SK-N-SH (cell line): Measurements from ENCODE around the gene KIAA2012. TPM values are rescaled to one million over a fixed set of nuclear protein-coding genes. Genes with fewer than 3 reads are reported as not detected.
A peak's percentile ranks its signal among the peaks of the same experiment; 100 is the strongest.

ENCODE experiments used
- CTCF ChIA-PET: fragments of 300-600, 350-600 bp; formaldehyde crosslinking; extraction: SDS; loops from one replicate; lab custom pipeline; 2021; lab: Yijun Ruan, JAX
- POLR2A ChIA-PET: fragments of 350-600 bp; sonication (Branson Sonifier 250); formaldehyde crosslinking; extraction: SDS; loops from one replicate; lab custom pipeline; 2020; ENCODE audit warnings: antibody characterized with exemption, inconsistent platforms; lab: Yijun Ruan, JAX
- DNase-seq: peaks from one replicate; pipeline ENCODE4 v3.0.0; 2012
- H2AFZ ChIP-seq: fragments of 200-600 bp; sonication (generic); 2 replicates; pipeline ENCODE4 v1.8.1; 2016; ENCODE audit warnings: antibody characterized with exemption, mild to moderate bottlenecking, low read depth
- H3F3A ChIP-seq: fragments of 200-600 bp; sonication (generic); replicated peaks from 2 replicates; pipeline ENCODE3; 2016; ENCODE audit warnings: antibody characterized with exemption, mild to moderate bottlenecking; ENCODE audit not compliant: insufficient read depth
- H3K27ac ChIP-seq, 2 experiments: fragments of 200-500 bp in 1 of 2; fragments of 200-600 bp in 1 of 2; sonication (Bioruptor generic) in 1 of 2; sonication (generic), shearing (Covaris generic) in 1 of 2; 2 replicates each; pipeline versions ENCODE4 v1.5.1 to v1.6.1; 2014 to 2016; ENCODE audit warnings: low read depth in 2 of 2, inconsistent platforms in 1 of 2, low read length in 1 of 2, mild to moderate bottlenecking in 1 of 2, mixed read lengths in 1 of 2
- H3K27me3 ChIP-seq: fragments of 200-600 bp; sonication (generic), shearing (Covaris generic); 2 replicates; pipeline ENCODE4 v1.6.1; 2016; ENCODE audit warnings: mixed run types; ENCODE audit not compliant: insufficient read depth
- H3K36me3 ChIP-seq, 2 experiments: fragments of 200-500 bp in 1 of 2; fragments of 200-600 bp in 1 of 2; sonication (Bioruptor generic) in 1 of 2; sonication (generic) in 1 of 2; replicated peaks in 1 of 2; 2 replicates each; pipeline versions ENCODE3 to v1.5.1; 2014 to 2016; ENCODE audit warnings: low read length in 1 of 2, mild to moderate bottlenecking in 1 of 2; ENCODE audit not compliant: insufficient read depth in 2 of 2, control insufficient read depth in 1 of 2
- H3K4me1 ChIP-seq, 2 experiments: fragments of 200-500 bp in 1 of 2; fragments of 200-600 bp in 1 of 2; sonication (Bioruptor generic) in 1 of 2; sonication (generic), shearing (Covaris generic) in 1 of 2; 2 replicates each; pipeline versions ENCODE4 v1.5.1 to v1.6.1; 2014 to 2016; ENCODE audit warnings: low read depth in 1 of 2, low read length in 1 of 2, mixed run types in 1 of 2; ENCODE audit not compliant: insufficient read depth in 2 of 2, control insufficient read depth in 1 of 2
- H3K4me2 ChIP-seq: fragments of 200-600 bp; sonication (generic), shearing (Covaris generic); 2 replicates; pipeline ENCODE4 v1.6.1; 2017; ENCODE audit warnings: mixed run types
- H3K4me3 ChIP-seq, 2 experiments: fragments of 200-500 bp in 1 of 2; fragments of 200-600 bp in 1 of 2; sonication (Bioruptor generic) in 1 of 2; sonication (generic), shearing (Covaris generic) in 1 of 2; 2 replicates each; pipeline versions ENCODE4 v1.5.1 to v1.8.1; 2014 to 2016; ENCODE audit warnings: low read depth in 2 of 2, inconsistent platforms in 1 of 2, low read length in 1 of 2, mild to moderate bottlenecking in 1 of 2, mixed read lengths in 1 of 2, moderate library complexity in 1 of 2
- H3K79me2 ChIP-seq: fragments of 200-600 bp; sonication (generic); 2 replicates; pipeline ENCODE4 v1.8.1; 2017; ENCODE audit warnings: mild to moderate bottlenecking; ENCODE audit not compliant: insufficient read depth
- H3K9ac ChIP-seq: fragments of 200-600 bp; sonication (generic); 2 replicates; pipeline ENCODE4 v1.6.1; 2017; ENCODE audit warnings: mixed run types
- H3K9me2 ChIP-seq: fragments of 200-600 bp; sonication (generic); 2 replicates; pipeline ENCODE4 v1.6.1; 2017; ENCODE audit warnings: mixed run types
- H3K9me3 ChIP-seq: fragments of 200-600 bp; sonication (generic); 2 replicates; pipeline ENCODE4 v1.6.1; 2017; ENCODE audit warnings: mixed run types, mild to moderate bottlenecking, moderate library complexity
- H4K20me1 ChIP-seq: fragments of 200-600 bp; sonication (generic); 2 replicates; pipeline ENCODE4 v1.6.1; 2017; ENCODE audit warnings: mild to moderate bottlenecking, mixed run types; ENCODE audit not compliant: insufficient read depth
- CHD2 ChIP-seq: fragments of 150-350 bp; IDR thresholded peaks from 2 replicates; pipeline ENCODE4 v1.6.1; 2018; ENCODE audit warnings: low read length; ENCODE audit not compliant: partially characterized antibody
- ELF1 ChIP-seq: IDR thresholded peaks from 2 replicates; pipeline ENCODE4 v1.4.0; 2012
- EP300 ChIP-seq, 2 experiments: IDR thresholded peaks; 2 replicates each; pipeline versions ENCODE4 v1.4.0 to v1.6.1; 2012; ENCODE audit warnings: borderline replicate concordance in 1 of 2, low read depth in 1 of 2, low read length in 1 of 2
- EZH2phosphoT487 ChIP-seq: fragments of 200-600 bp; sonication (generic); IDR thresholded peaks from 2 replicates; pipeline ENCODE4 v1.6.1; 2017; ENCODE audit warnings: low read depth, mixed run types, mild to moderate bottlenecking, antibody characterized with exemption, moderate library complexity, borderline replicate concordance
- FOSL2 ChIP-seq: IDR thresholded peaks from 2 replicates; pipeline ENCODE4 v1.4.0; 2012; ENCODE audit warnings: low read depth, mild to moderate bottlenecking, moderate library complexity, borderline replicate concordance
- FOXJ3 ChIP-seq: sonication (generic); formaldehyde crosslinking; IDR thresholded peaks from 2 replicates; pipeline ENCODE4 v1.5.1; 2020; ENCODE audit warnings: mild to moderate bottlenecking, missing genetic modification reagents
- FOXM1 ChIP-seq: IDR thresholded peaks from 2 replicates; pipeline ENCODE4 v1.4.0; 2012; ENCODE audit warnings: low read depth, mild to moderate bottlenecking
- GABPA ChIP-seq: IDR thresholded peaks from 2 replicates; pipeline ENCODE4 v1.4.0; 2012; ENCODE audit warnings: low read depth, mild to moderate bottlenecking
- GATA2 ChIP-seq: sonication (generic); formaldehyde crosslinking; IDR thresholded peaks from 2 replicates; pipeline ENCODE4 v1.5.0; 2020; ENCODE audit warnings: mild to moderate bottlenecking, missing genetic modification reagents
- IRF3 ChIP-seq: fragments of 150-350 bp; IDR thresholded peaks from 2 replicates; pipeline ENCODE4 v1.6.1; 2016; ENCODE audit warnings: mild to moderate bottlenecking, low read depth, low read length
- JUND ChIP-seq: IDR thresholded peaks from 2 replicates; pipeline ENCODE4 v1.4.0; 2012
- MXI1 ChIP-seq: IDR thresholded peaks from 2 replicates; pipeline ENCODE4 v1.6.1; 2012; ENCODE audit warnings: mild to moderate bottlenecking, low read depth, low read length, improper control_type of control experiment
- NRF1 ChIP-seq: IDR thresholded peaks from 2 replicates; pipeline ENCODE4 v1.6.1; 2012; ENCODE audit warnings: low read depth, mild to moderate bottlenecking, low read length
- POLR2AphosphoS5 ChIP-seq: IDR thresholded peaks from 2 replicates; pipeline ENCODE4 v1.6.1; 2012; ENCODE audit warnings: low read depth, low read length
- RAD21 ChIP-seq: IDR thresholded peaks from 2 replicates; pipeline ENCODE4 v1.6.1; 2012; ENCODE audit warnings: mild to moderate bottlenecking, low read length
- RCOR1 ChIP-seq: fragments of 150-350 bp; IDR thresholded peaks from 2 replicates; pipeline ENCODE4 v1.6.1; 2017; ENCODE audit warnings: antibody characterized with exemption, low read length
- RFX5 ChIP-seq: IDR thresholded peaks from 2 replicates; pipeline ENCODE4 v1.6.1; 2012; ENCODE audit warnings: mild to moderate bottlenecking, improper control_type of control experiment, low read length
- RXRA ChIP-seq: IDR thresholded peaks from 2 replicates; pipeline ENCODE4 v1.4.0; 2012; ENCODE audit warnings: low read depth, mild to moderate bottlenecking, borderline replicate concordance
- SIN3A ChIP-seq: IDR thresholded peaks from 2 replicates; pipeline ENCODE4 v1.6.1; 2012; ENCODE audit warnings: low read depth, mild to moderate bottlenecking, low read length, moderate library complexity, borderline replicate concordance
- TCF12 ChIP-seq: IDR thresholded peaks from 2 replicates; pipeline ENCODE4 v1.4.0; 2012
- USF1 ChIP-seq: IDR thresholded peaks from 2 replicates; pipeline ENCODE4 v1.4.0; 2012; ENCODE audit warnings: low read depth, borderline replicate concordance
- USF2 ChIP-seq: fragments of 150-350 bp; IDR thresholded peaks from 2 replicates; pipeline ENCODE4 v1.6.1; 2017; ENCODE audit warnings: antibody characterized with exemption, low read length, low read depth, borderline replicate concordance
- YY1 ChIP-seq: IDR thresholded peaks from 2 replicates; pipeline ENCODE4 v1.4.0; 2012; ENCODE audit warnings: low read depth, mild to moderate bottlenecking
- ZBTB33 ChIP-seq: IDR thresholded peaks from 2 replicates; pipeline ENCODE4 v1.4.0; 2012; ENCODE audit warnings: low read depth, borderline replicate concordance
- WGBS: methylation state at CpG from one replicate; pipeline ENCODE4 v1.1.6; 2017; ENCODE audit warnings: low lambda C conversion rate; 5-methylcytosine and 5-hydroxymethylcytosine counted together
- polyA plus RNA-seq, 3 experiments: library from polyadenylated mRNA; depleted of rRNA; stranded (reverse); fragments of >200 nt; gene quantifications; 2 replicates each; pipeline ENCODE4 v1.2.3, GENCODE V29; 2012
- TF ChIP-seq, protein P1 (sequence below): fragments of 200-600 bp; sonication (generic); IDR thresholded peaks from 2 replicates; pipeline ENCODE4 v1.6.1; 2017; ENCODE audit warnings: antibody characterized with exemption, mild to moderate bottlenecking, moderate library complexity

The KIAA2012 gene
- polyA plus RNA-seq, 1 of the 3 experiments (the other 2 are of a cell fraction): 0.07 TPM

DNA sequence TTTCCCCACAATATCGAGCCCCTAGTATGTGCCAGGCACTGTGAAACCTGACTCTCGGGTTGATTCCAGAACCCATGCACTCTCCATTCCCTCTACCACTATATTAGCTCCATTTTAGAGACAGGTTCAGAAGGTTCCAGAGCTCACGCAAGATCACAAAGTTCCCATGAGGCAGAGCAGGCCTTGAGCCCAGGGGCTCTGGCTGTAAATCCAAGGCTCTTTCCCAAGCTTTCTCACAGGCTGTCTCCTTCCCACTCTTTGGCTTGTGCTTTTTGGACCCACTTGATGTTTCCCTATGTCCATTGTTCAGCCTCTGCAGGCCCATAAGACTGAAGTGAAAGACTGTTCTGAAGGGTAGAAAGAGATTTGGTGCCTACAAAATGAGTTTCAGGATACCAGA is 15.7 kb downstream of the KIAA2012 start (continued):
- no peak for TF ChIP-seq USF1

- Histone ChIP-seq H3K9me2 (no peaks in the 10 kb centered on the region), H3K36me3 (no peaks in the 10 kb centered on the region), H4K20me1 (no peaks in the 10 kb centered on the region), H3K9ac (no peak overlapping the region), H3K4me3 (no peak overlapping the region), H3F3A (no peaks in the 10 kb centered on the region), H3K4me2 (no peak overlapping the region), H3K27ac (peak overlapping the region in 1 of 2 experiments; percentile 85; a peak in 2 of 4 replicates), H3K4me1 (peaks cover 0 to 19% of the 10 kb centered on the region in 2 experiments; a peak in 2 of 4 replicates), H3K79me2 (no peaks in the 10 kb centered on the region), H3K9me3 (no peaks in the 10 kb centered on the region), H2AFZ (no peak overlapping the region), H3K27me3 (no peaks in the 10 kb centered on the region)
- ChIA-PET CTCF (interaction anchor here (0.9 to 1.3 kb wide), 4 partner anchors 17 to 230 kb away, joined by 3 to 7 read pairs (median 4); partner anchors contain the start of gene KIAA2012), POLR2A (no interaction called here)
- TF ChIP-seq FOXM1 (no peak), RXRA (no peak), FOSL2 (no peak), YY1 (no peak), ELF1 (no peak), FOXJ3 (peak; percentile 91), CHD2 (peak; percentile 80), JUND (no peak), USF1 (no peak), TCF12 (no peak), MXI1 (peak; percentile 48; the same call in 1 of the 2 replicates), IRF3 (no peak), GATA2 (CRISPR knock-in tag) (peak; percentile 80), SIN3A (no peak), NRF1 (no peak), RAD21 (peak; percentile 40), POLR2AphosphoS5 (no peak), EZH2phosphoT487 (no peak), RCOR1 (peak; percentile 86), ZBTB33 (no peak), USF2 (no peak), GABPA (no peak), EP300 (IDR thresholded peaks at IDR 0.05; ENCODE audit: borderline replicate concordance in 1 of 2, low read depth in 1 of 2, low read length in 1 of 2) (peak in 1 of 2 experiments; percentile 96; a peak in 2 of 4 replicates), RFX5 (no peak; the same call in 1 of the 2 replicates)
- TF ChIP-seq, protein P1, sequence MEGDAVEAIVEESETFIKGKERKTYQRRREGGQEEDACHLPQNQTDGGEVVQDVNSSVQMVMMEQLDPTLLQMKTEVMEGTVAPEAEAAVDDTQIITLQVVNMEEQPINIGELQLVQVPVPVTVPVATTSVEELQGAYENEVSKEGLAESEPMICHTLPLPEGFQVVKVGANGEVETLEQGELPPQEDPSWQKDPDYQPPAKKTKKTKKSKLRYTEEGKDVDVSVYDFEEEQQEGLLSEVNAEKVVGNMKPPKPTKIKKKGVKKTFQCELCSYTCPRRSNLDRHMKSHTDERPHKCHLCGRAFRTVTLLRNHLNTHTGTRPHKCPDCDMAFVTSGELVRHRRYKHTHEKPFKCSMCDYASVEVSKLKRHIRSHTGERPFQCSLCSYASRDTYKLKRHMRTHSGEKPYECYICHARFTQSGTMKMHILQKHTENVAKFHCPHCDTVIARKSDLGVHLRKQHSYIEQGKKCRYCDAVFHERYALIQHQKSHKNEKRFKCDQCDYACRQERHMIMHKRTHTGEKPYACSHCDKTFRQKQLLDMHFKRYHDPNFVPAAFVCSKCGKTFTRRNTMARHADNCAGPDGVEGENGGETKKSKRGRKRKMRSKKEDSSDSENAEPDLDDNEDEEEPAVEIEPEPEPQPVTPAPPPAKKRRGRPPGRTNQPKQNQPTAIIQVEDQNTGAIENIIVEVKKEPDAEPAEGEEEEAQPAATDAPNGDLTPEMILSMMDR: no peak
- DNase-seq: peak; percentile 82
- 27% methylated on average over 1 of the region's 7 CpGs for WGBS
Observed at GRCh38 chr2:202090530-202090929, 17.5 kb downstream of the KIAA2012 start.
